Measurements from ENCODE around the gene PCNX2. TPM values are rescaled to one million over a fixed set of nuclear protein-coding genes. Genes with fewer than 3 reads are reported as not detected.

Gene PCNX2
- total RNA-seq, 4 donors from 2014 or later, result 7.3 to 16.6 (median 12.7) TPM

DNA sequence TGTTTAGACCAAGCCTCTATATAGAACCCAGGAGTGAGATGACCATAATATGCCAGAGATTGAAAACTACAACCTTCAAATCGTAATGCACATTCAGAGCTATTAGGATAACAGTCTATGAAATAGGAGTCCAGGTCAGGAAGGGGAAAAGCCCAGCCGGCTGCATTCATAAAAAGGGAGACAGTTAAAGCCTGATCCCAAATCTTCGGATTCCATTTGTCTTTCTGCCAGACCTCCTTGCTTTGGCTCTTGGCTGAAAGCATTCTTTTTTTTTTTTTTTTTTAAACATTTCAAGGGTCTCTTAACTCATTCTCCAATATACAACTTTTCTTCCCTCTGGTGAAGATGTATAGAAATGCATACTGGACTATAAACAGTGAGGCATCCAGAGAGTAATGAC is 264.0 kb downstream of the PCNX2 start:
- no peak for DNase-seq (ENCODE audit: low spot score)
- TF ChIP-seq, protein P1, sequence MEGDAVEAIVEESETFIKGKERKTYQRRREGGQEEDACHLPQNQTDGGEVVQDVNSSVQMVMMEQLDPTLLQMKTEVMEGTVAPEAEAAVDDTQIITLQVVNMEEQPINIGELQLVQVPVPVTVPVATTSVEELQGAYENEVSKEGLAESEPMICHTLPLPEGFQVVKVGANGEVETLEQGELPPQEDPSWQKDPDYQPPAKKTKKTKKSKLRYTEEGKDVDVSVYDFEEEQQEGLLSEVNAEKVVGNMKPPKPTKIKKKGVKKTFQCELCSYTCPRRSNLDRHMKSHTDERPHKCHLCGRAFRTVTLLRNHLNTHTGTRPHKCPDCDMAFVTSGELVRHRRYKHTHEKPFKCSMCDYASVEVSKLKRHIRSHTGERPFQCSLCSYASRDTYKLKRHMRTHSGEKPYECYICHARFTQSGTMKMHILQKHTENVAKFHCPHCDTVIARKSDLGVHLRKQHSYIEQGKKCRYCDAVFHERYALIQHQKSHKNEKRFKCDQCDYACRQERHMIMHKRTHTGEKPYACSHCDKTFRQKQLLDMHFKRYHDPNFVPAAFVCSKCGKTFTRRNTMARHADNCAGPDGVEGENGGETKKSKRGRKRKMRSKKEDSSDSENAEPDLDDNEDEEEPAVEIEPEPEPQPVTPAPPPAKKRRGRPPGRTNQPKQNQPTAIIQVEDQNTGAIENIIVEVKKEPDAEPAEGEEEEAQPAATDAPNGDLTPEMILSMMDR (IDR thresholded peaks at IDR 0.05), result no peak
- no peak for ATAC-seq (ENCODE audit: low FRiP score)

GRCh38 chr1:233027046-233027445 is 268.5 kb downstream of the PCNX2 start:
- TF ChIP-seq, protein P1 (IDR thresholded peaks at IDR 0.05), result no peak
- DNase-seq (ENCODE audit: low spot score) (no peak), ATAC-seq (ENCODE audit: low FRiP score) (no peak)

- TF ChIP-seq, protein P1 (IDR thresholded peaks at IDR 0.05), result no peak
- DNase-seq (ENCODE audit: low spot score), result no peak
- ATAC-seq (ENCODE audit: low FRiP score), result no peak
Measured at GRCh38 chr1:233025567-233025966, 270.0 kb downstream of the PCNX2 start.

- TF ChIP-seq, protein P1 (IDR thresholded peaks at IDR 0.05), result no peak
- ATAC-seq (ENCODE audit: low FRiP score) (no peak), DNase-seq (ENCODE audit: low spot score) (no peak)
Measured at GRCh38 chr1:233025157-233025556, 270.4 kb downstream of the PCNX2 start.

GRCh38 chr1:233024199-233024598 is 271.3 kb downstream of the PCNX2 start:
- DNase-seq (ENCODE audit: low spot score), result no peak
- no peak for ATAC-seq (ENCODE audit: low FRiP score)
- TF ChIP-seq, protein P1 (IDR thresholded peaks at IDR 0.05), result no peak

GRCh38 chr1:233022246-233022645 is 273.3 kb downstream of the PCNX2 start:
- TF ChIP-seq, protein P1 (IDR thresholded peaks at IDR 0.05), result no peak
- no peak for DNase-seq (ENCODE audit: low spot score)
- no peak for ATAC-seq (ENCODE audit: low FRiP score)

GRCh38 chr1:233020426-233020825 is 275.1 kb downstream of the PCNX2 start:
- peak; percentile 37 for ATAC-seq (ENCODE audit: low FRiP score)
- TF ChIP-seq, protein P1 (IDR thresholded peaks at IDR 0.05), result no peak

More at GRCh38 chr1:233020426-233020825, 275.1 kb downstream of the PCNX2 start:
- no peak for DNase-seq (ENCODE audit: low spot score)
